ENCODE data around the gene FGFBP2.

Gene FGFBP2

DNA sequence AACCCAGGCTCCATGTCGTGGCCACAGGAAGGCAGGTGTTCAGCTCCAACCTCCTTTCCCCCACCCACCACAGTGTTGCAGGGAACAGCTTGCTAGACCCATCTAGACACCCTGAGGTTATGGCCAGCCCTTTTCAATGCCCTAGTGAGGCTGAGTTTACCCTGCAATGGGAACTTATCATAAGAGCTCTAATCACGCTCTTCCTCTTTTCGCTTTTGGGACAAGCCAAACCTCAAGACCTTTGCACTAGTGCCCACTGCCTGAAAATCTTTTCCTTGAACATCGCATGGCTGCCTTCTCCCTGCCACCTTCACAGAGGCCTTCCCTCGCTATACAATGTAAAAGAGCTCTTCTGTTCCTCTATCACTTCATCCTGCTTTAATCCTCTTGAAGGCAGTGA is 2.4 kb upstream of the FGFBP2 start:
- DNase-seq = no peak

DNA sequence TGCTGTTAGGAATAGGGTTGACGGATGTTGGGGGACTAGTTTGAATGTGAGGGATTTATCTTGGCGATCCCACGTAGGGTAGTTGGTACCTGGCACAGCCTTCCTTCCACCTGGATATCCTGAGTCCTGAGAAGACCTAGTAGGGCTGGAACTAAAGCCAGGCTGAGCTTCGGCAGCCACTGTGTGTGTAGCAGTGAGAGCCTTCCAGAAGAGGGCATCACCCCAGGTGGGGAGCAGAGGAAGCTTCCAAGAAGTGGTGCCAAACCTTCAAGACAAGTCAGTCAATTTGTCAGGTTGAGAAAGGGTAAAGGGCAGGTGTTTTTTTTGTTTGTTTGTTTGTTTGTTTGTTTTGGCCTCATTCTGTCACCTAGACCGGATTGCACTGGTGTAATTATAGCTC is 1.2 kb upstream of the FGFBP2 start:
- no peak for DNase-seq

DNA sequence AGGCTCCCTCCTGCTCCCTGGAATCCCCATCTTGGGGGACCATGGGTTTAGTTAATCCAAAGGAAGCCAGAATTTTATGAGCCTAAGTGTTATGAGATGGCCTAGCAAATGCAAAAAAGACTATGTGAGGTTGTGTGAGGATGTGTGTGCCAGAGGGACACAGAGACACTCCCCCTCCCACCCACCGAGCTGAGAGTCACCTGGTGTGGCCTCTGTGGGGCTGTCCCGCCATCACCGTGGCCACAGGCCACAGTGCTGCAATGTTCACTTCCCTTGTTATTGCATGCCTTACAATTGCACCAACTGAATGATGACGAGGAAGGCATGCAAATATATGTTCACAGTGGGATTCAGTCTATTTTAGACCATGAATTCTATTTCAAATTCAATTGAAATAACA is 601 bp upstream of the FGFBP2 start:
- no peak for DNase-seq

GRCh38 chr4:15961781-15962510 is 1.0 kb downstream of the FGFBP2 start:
- no peak for DNase-seq

GRCh38 chr4:15958562-15958961 is 4.4 kb downstream of the FGFBP2 start:
- DNase-seq = no peak

- DNase-seq = peak; percentile 63
Observed at GRCh38 chr4:15956179-15956850, 6.7 kb downstream of the FGFBP2 start.

DNA sequence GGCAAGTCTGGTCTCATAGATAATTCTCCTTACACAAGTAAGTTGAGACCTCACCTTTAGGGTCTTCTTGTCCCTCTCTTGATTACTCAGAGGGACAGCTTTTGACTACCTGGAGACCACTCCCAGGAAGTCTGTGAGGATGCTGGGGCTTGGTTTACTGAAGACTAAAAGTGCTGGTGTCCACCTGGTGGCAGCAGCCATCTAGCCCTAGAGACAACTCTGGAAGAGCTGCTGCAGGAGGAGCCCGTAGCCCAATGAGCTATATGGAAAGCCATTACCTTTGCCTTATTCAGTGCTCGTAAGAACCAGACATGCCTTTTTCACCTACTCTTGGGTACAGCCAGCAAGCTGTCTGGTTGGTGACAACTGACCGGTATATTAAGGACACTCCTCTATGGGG is 7.3 kb downstream of the FGFBP2 start:
- no peak for DNase-seq

- DNase-seq = no peak
Observed at GRCh38 chr4:15953625-15954024, 9.3 kb downstream of the FGFBP2 start.

- DNase-seq = no peak
Observed at GRCh38 chr4:15951781-15952180, 11.2 kb downstream of the FGFBP2 start.

GRCh38 chr4:15948826-15949225 is 14.1 kb downstream of the FGFBP2 start:
- DNase-seq = no peak

- no peak for DNase-seq
Observed at GRCh38 chr4:15947684-15948083, 15.3 kb downstream of the FGFBP2 start.

DNA sequence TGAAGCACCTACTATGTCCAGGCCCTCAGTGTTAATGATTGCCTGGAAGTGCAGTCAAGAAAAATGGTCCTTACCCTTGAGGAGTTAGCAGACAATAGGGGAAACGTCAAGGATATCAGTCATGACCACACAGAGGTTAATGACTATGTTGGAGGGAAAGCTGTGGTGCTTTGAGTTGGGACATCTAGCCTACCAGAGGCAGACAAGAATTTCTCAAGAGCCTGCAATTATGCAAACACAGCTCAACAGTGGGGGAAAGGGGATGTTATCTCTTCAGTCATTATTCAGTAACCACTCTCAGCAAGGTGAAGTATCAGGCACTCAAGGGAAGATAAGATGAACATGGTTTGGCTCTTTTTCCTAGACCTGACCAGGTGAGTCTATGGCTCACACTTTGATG is 17.5 kb downstream of the FGFBP2 start:
- DNase-seq = no peak

DNA sequence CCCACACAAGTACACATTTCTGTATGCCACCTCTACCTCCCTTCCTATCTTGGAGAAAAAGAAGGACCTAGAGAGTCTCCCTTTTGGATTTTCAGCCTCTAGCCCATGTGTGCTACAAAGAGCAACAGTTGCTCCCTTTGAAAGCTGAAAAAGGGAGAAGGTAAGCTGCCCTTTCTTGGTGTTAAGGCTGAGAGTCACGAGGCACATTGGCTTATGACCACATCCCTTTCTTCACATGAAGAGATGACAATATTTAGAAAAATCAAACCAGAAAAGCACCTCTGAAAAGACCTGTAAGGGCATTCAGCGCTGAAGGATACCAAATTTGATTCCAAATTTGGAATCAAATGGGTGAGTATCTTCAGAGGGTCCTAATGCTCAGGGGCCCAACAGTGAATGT is 18.1 kb downstream of the FGFBP2 start:
- no peak for DNase-seq

DNA sequence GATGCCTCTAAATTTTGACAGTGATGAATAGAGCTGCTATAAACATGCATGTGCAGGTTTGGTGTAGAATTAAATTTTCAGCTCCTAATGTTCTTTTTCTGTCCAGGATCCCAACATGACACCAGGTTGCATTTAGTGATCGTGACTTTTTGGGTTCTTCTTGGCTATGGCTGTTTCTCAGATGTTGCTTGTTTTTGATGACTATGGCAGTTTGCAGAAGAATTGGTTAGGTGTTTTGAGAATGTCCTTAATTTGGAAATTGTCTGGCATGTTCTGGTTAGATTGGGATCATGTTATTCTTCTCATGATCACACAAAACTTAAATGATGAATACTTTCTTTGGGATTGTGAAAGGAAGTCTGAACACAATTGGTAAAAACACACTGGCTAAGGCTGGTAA is 20.7 kb downstream of the FGFBP2 start:
- no peak for DNase-seq

- no peak for DNase-seq
Observed at GRCh38 chr4:15938640-15939039, 24.3 kb downstream of the FGFBP2 start, which contains the start of gene FGFBP1. TSS of gene FGFBP1 (minus strand) at chr4:15938740. CDS start at chr4:15936632, 2,108 bp downstream.

DNA sequence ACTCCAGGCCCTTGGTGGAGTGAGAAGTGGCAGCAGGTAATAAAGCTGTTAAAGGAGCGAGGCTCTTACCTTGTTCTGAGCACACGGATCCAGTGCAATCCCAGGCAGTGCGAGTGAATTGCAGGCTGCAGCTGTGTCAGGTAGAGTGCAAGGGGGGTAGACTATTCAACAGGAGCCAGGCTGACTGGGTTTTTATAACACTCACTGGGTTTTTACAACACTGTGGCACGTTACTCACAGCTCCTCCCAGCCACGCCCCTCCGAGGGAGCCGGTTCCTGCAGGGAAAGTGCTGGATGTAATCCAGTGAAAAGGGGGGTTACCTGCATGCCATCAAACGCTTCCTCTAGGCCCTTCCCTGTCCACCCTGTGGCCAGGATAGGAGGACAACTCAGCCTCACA is 24.8 kb downstream of the FGFBP2 start:
- no peak for DNase-seq

DNA sequence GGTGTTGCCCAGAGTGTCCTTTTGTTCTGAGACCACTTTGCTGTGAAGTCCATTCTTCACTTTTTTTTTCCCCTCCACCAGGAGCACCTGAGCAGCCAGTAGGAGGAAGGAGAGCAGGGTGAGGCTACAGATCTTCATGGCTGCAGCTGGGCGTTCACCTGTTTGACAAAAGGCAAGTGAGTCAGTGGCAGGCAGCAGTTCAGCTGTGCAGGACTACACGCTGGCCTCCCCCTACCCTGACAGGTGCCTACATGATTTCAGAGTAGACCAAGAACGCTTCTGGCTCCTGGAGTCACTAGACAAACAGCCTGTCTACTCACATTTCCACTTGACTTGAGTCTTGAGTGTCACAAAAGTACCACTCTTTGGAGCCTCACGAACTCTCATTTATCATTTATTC is 26.5 kb downstream of the FGFBP2 start:
- no peak for DNase-seq

DNA sequence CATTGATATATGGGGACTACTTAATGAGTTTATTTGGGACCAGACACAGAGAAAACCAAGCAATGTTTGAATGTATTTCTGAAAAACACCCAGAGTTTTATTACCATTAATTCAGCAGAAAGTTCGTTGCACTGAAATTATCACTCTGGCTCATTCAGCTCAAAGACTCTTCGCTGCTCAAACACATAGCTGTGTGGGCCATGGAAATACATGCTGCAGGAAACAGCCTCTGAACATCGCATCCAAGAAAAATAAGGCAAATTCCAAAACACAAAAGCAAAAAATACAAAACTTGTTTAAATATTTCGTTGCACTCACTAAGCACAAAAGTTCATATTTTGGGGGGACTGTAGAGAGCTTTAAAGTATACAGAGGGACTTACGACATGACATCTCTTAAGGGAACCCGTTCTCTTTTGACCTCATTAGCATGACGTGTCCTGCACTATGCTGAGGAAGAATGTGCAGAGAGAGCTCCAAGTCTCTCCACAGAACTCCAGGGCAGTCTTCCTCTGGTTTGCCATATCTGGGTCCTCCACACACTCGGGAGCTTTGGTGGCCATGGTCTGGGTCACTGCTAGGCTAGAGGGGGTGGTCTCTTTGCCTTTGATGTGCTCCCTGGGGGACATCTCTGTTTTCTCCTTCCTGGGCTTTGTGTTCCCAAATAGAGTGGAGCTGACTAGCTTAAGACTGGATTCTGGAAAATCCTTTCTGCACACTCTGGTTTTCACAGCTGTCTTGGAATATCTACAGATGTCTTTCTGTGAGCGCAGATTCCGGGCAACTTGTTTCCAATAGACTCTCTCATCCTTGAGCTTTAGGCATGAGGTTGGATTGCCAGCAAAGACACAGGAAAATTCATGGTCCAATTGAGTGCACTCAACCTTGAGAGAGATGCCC is 27.2 kb downstream of the FGFBP2 start:
- no peak for DNase-seq

DNA sequence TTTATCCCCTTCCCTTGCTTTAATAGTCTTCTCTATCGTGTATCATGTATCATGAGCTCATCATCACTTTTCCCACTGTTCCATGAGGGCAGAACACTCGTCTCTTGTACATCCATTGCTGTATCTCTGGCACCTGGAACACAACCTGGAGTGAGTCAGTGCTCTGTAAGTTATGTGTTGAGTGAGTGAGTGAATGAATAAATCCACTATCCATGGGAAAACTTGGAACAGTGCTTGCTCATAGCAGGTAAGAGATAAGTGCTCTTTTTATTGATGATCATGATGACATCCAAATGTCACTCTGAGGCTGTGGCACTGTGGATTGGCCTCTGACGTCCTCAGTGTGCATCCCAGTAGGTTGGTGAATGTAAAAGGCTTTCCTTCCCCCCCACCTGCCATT is 28.7 kb downstream of the FGFBP2 start:
- no peak for DNase-seq

- DNase-seq = no peak
Observed at GRCh38 chr4:15931451-15932210, 31.3 kb downstream of the FGFBP2 start.

- no peak for DNase-seq
Observed at GRCh38 chr4:15930314-15930713, 32.7 kb downstream of the FGFBP2 start.

- no peak for DNase-seq
Observed at GRCh38 chr4:15929540-15929939, 33.4 kb downstream of the FGFBP2 start.

- DNase-seq = no peak
Observed at GRCh38 chr4:15928883-15929282, 34.1 kb downstream of the FGFBP2 start.
